Fibroblast of lung (primary cell): Measurements from ENCODE around the gene ELMO1. TPM values are rescaled to one million over a fixed set of nuclear protein-coding genes. Genes with fewer than 3 reads are reported as not detected.

Source experiments
- DNase-seq, 2 donors: peaks; one replicate each; pipeline versions ENCODE4 v3.0.0 to v3.0.0-alpha.2; 2010; ENCODE audit warnings: low read depth in 2 of 2
- H2AFZ ChIP-seq: 2 replicates; pipeline ENCODE4 v1.5.1; 2012; ENCODE audit warnings: low read length, control low read depth, inconsistent platforms
- H3K27ac ChIP-seq: 2 replicates; pipeline ENCODE4 v1.5.1; 2011; ENCODE audit warnings: low read length, control low read depth; ENCODE audit not compliant: insufficient read depth
- H3K27me3 ChIP-seq: 2 replicates; pipeline ENCODE4 v1.5.1; 2011; ENCODE audit warnings: mild to moderate bottlenecking, low read length; ENCODE audit not compliant: control insufficient read depth, insufficient read depth
- H3K36me3 ChIP-seq: 2 replicates; pipeline ENCODE4 v1.5.1; 2011; ENCODE audit warnings: low read length; ENCODE audit not compliant: control insufficient read depth, insufficient read depth
- H3K4me1 ChIP-seq: 2 replicates; pipeline ENCODE4 v1.5.1; 2011; ENCODE audit warnings: low read length; ENCODE audit not compliant: control insufficient read depth, insufficient read depth; ENCODE audit errors: extremely low read depth
- H3K4me2 ChIP-seq: 2 replicates; pipeline ENCODE4 v1.5.1; 2011; ENCODE audit warnings: low read length, control low read depth; ENCODE audit not compliant: insufficient read depth; ENCODE audit errors: extremely low read depth
- H3K4me3 ChIP-seq, 4 experiments: fragments of 200-600 bp in 1 of 4; sonication (generic) in 1 of 4; replicated peaks in 1 of 4; 2 replicates each; pipeline ENCODE4 v1.5.1; 2011 to 2016; ENCODE audit warnings: low read length in 4 of 4, low read depth in 3 of 4, mild to moderate bottlenecking in 3 of 4, control low read depth in 2 of 4, inconsistent platforms in 1 of 4, mixed read lengths in 1 of 4; ENCODE audit not compliant: insufficient read depth in 1 of 4; ENCODE audit errors: control extremely low read depth in 1 of 4
- H3K79me2 ChIP-seq: 2 replicates; pipeline ENCODE4 v1.5.1; 2012; ENCODE audit warnings: mild to moderate bottlenecking, low read length, inconsistent platforms; ENCODE audit not compliant: control insufficient read depth, insufficient read depth
- H3K9ac ChIP-seq: 2 replicates; pipeline ENCODE4 v1.5.1; 2011; ENCODE audit warnings: mild to moderate bottlenecking, low read length, control low read depth; ENCODE audit not compliant: insufficient read depth
- H3K9me3 ChIP-seq: 2 replicates; pipeline ENCODE4 v1.5.1; 2012; ENCODE audit warnings: low read depth, low read length; ENCODE audit not compliant: control insufficient read depth, insufficient read depth
- H4K20me1 ChIP-seq: 2 replicates; pipeline ENCODE4 v1.5.1; 2011; ENCODE audit warnings: low read length; ENCODE audit not compliant: control insufficient read depth, insufficient read depth; ENCODE audit errors: extremely low read depth
- EZH2 ChIP-seq: IDR thresholded peaks from 2 replicates; pipeline ENCODE4 v1.5.1; 2012; ENCODE audit warnings: low read length, control low read depth, mild to moderate bottlenecking; ENCODE audit errors: missing control alignments
- polyA plus RNA-seq, 2 donors: library from polyadenylated mRNA; depleted of rRNA in 1 of 2; stranded (reverse) in 1 of 2; unstranded in 1 of 2; fragments of >200 nt; gene quantifications; 2 replicates each; pipeline ENCODE4 v1.2.1, GENCODE V29; 2011 to 2012; ENCODE audit warnings: missing spikeins in 1 of 2
- total RNA-seq: library from RNA; depleted of rRNA; stranded (reverse); fragments of >200 nt; gene quantifications from 2 replicates; pipeline ENCODE4 v1.2.1, GENCODE V29; 2014
- TF ChIP-seq, protein P1 (sequence below), 2 donors: IDR thresholded peaks in 1 of 2; conservative IDR thresholded peaks in 1 of 2; 1 replicate in 1 of 2; 2 replicates in 1 of 2; pipeline ENCODE4 v1.5.1; 2011 to 2012; ENCODE audit warnings: low read length in 2 of 2, control low read depth in 1 of 2, inconsistent platforms in 1 of 2, low read depth in 1 of 2, mild to moderate bottlenecking in 1 of 2

Gene ELMO1
- total and polyA plus RNA-seq, 2 donors (not counting 1 experiment from before 2014, with no cell fraction given) = 0.50 TPM; not detected in 1

DNA sequence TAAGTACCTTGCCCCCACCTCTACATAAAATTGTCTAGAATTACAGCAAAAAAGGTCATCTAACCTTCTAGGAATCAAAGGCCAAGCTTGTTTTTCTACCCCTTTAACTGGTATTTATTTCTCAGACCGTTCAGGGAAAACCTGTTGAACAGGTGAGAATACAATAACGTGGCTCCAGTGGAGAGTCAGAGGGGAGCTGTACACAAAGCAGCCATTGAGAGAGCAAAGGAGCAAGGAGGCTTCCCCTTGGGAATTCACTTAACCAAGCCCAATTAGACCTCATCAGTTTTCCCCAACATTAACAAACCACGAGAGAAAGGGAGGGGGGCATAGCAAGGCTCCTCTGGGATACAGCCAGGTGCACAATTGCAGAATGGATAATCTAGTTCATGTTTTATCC is 101.9 kb downstream of the ELMO1 start:
- Histone ChIP-seq H3K9ac (no peak overlapping the region), H3K4me2 (no peak overlapping the region), H3K79me2 (no peaks in the 10 kb centered on the region), H3K9me3 (no peaks in the 10 kb centered on the region), H3K4me3 (no peak overlapping the region), H3K4me1 (no peaks in the 10 kb centered on the region), H3K27me3 (no peaks in the 10 kb centered on the region), H4K20me1 (no peaks in the 10 kb centered on the region), H2AFZ (no peak overlapping the region), H3K27ac (no peak overlapping the region), H3K36me3 (no peaks in the 10 kb centered on the region)
- TF ChIP-seq, protein P1, sequence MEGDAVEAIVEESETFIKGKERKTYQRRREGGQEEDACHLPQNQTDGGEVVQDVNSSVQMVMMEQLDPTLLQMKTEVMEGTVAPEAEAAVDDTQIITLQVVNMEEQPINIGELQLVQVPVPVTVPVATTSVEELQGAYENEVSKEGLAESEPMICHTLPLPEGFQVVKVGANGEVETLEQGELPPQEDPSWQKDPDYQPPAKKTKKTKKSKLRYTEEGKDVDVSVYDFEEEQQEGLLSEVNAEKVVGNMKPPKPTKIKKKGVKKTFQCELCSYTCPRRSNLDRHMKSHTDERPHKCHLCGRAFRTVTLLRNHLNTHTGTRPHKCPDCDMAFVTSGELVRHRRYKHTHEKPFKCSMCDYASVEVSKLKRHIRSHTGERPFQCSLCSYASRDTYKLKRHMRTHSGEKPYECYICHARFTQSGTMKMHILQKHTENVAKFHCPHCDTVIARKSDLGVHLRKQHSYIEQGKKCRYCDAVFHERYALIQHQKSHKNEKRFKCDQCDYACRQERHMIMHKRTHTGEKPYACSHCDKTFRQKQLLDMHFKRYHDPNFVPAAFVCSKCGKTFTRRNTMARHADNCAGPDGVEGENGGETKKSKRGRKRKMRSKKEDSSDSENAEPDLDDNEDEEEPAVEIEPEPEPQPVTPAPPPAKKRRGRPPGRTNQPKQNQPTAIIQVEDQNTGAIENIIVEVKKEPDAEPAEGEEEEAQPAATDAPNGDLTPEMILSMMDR (conservative IDR thresholded peaks at IDR 0.05 in 1 of 2, IDR thresholded peaks at IDR 0.05 in 1 of 2; ENCODE audit: low read depth in 1 of 2, low read length in 2 of 2) = no peak
- no peak for TF ChIP-seq EZH2
- DNase-seq = no peak

DNA sequence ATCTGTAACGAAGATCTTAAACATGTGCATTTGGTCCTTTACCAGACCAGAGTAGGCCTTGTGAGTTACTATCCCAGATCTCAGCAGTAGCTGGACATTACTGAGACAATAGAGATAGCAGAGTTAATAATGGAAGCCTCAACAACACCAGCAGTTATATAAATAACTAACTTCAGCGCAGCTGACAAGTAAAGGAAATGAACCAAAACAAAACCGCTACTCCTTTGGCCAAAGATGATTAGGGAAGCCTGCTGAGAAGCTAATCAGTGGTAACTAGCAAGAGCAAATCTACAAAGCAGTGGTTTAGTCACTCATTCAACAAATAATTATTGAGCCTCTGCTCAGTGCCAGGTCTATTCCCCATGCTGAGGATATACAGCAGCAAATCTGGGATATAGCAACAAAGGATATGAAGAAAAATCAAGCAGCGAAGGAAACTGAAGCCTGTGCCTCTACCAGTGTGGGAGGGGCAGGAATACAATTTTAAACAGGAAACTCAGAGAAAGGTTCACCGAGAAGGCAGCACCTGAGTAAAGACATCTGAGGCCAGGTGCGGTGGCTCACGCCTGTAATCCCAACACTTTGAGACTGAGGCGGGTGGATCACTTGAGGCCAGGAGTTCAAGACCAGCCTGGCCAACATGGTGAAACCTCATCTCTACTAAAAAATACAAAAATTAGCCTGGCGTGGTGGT is 103.6 kb downstream of the ELMO1 start:
- H2AFZ ChIP-seq = no peak overlapping the region
- no peaks in the 10 kb centered on the region for H3K9me3 ChIP-seq
- H3K4me3 ChIP-seq = no peak overlapping the region
- no peaks in the 10 kb centered on the region for H3K79me2 ChIP-seq
- H3K36me3 ChIP-seq = no peaks in the 10 kb centered on the region
- DNase-seq = no peak
- no peaks in the 10 kb centered on the region for H4K20me1 ChIP-seq
- H3K4me2 ChIP-seq = no peak overlapping the region
- H3K27ac ChIP-seq = no peak overlapping the region
- H3K27me3 ChIP-seq = no peaks in the 10 kb centered on the region
- H3K4me1 ChIP-seq = no peaks in the 10 kb centered on the region
- H3K9ac ChIP-seq = no peak overlapping the region
- TF ChIP-seq EZH2 = no peak
- TF ChIP-seq, protein P1 (conservative IDR thresholded peaks at IDR 0.05 in 1 of 2, IDR thresholded peaks at IDR 0.05 in 1 of 2; ENCODE audit: low read depth in 1 of 2, low read length in 2 of 2) = no peak

DNA sequence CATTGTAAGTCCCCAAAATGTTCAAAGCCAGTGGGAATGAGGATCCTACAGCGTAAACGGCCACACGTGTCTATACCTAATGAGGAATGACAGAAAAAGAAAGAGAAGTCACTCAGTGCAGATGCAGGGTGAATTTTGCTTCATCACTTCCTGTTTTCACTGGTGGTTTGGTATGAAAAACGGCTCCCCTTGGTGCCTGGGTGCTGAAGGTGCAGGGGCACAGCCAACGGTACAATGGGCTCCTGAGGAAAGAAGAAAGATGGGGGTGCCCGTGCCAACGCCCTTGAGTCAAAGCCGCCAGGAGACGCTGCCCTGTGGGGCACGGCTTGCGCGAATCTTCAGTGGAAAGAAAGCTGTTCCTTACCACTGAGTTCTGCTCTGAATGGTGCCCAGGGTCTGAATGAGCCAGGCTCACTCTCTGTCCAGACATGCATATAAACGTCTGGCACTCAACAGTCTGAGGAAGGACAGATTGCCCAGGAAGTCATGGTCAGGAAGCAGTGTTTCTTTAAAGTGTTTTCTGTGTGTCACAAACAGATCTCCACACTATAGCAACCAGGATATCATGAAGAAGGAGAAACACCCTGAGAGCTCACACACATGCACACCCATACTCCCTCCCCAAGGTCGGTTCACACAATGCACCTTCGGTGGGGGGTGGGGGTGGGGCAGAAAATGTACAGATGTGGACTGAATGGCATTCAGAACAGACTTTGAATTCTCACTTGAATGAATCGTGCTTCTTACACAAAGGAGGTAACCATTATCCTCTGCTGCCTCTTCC is 105.8 kb downstream of the ELMO1 start:
- DNase-seq = no peak
- H3K4me1 ChIP-seq = no peaks in the 10 kb centered on the region
- H4K20me1 ChIP-seq = no peaks in the 10 kb centered on the region
- H2AFZ ChIP-seq = no peak overlapping the region
- no peak overlapping the region for H3K9ac ChIP-seq
- TF ChIP-seq, protein P1 (conservative IDR thresholded peaks at IDR 0.05 in 1 of 2, IDR thresholded peaks at IDR 0.05 in 1 of 2; ENCODE audit: low read depth in 1 of 2, low read length in 2 of 2) = no peak
- no peak for TF ChIP-seq EZH2
- H3K4me2 ChIP-seq = no peak overlapping the region
- H3K4me3 ChIP-seq = no peak overlapping the region
- H3K27ac ChIP-seq = no peak overlapping the region
- H3K27me3 ChIP-seq = no peaks in the 10 kb centered on the region
- H3K79me2 ChIP-seq = no peaks in the 10 kb centered on the region
- no peaks in the 10 kb centered on the region for H3K9me3 ChIP-seq
- H3K36me3 ChIP-seq = no peaks in the 10 kb centered on the region
